HepG2 (cell line): Measurements from ENCODE around the gene PTPRM. TPM values are rescaled to one million over a fixed set of nuclear protein-coding genes. Genes with fewer than 3 reads are reported as not detected.

ENCODE experiments used
- ARID3A ChIP-seq: IDR thresholded peaks from 2 replicates; pipeline ENCODE4 v1.6.1; 2012; ENCODE audit warnings: low read depth, low read length, improper control_type of control experiment
- HNF4A ChIP-seq: sonication (generic); formaldehyde crosslinking; IDR thresholded peaks from 2 replicates; pipeline ENCODE4 v1.4.0; 2020; ENCODE audit warnings: missing genetic modification reagents
- RELA ChIP-seq: sonication (generic); formaldehyde crosslinking; IDR thresholded peaks from 2 replicates; pipeline ENCODE4 v1.4.0; 2020; ENCODE audit warnings: missing genetic modification reagents
- ZNF18 ChIP-seq: sonication (generic); formaldehyde crosslinking; IDR thresholded peaks from 2 replicates; pipeline ENCODE4 v1.8.0; 2022; ENCODE audit warnings: mild to moderate bottlenecking, missing genetic modification reagents; ENCODE audit not compliant: insufficient replicate concordance
- polyA plus RNA-seq, 8 experiments: library from polyadenylated mRNA; depleted of rRNA in 3 of 8; stranded (reverse) in 7 of 8; unstranded in 1 of 8; fragments of >200 nt; fragmentation: Illumina TruSeq in 4 of 8; extraction: Trizol in 4 of 8; gene quantifications; 2 replicates each; pipeline versions ENCODE4 v1.2.1 to v1.2.3, GENCODE V29; 2011 to 2016; ENCODE audit warnings: low read depth in 4 of 8, missing spikeins in 1 of 8, mixed read lengths in 1 of 8; ENCODE audit not compliant: insufficient read depth in 1 of 8
- total RNA-seq, 5 experiments: library from RNA; depleted of rRNA; stranded (reverse); fragments of >200 nt; fragmentation: Illumina TruSeq; extraction: Trizol; gene quantifications; 2 replicates each; pipeline ENCODE4 v1.2.3, GENCODE V29; 2016; ENCODE audit warnings: low read depth in 1 of 5
- TF ChIP-seq, protein P1 (sequence below): sonication (generic); formaldehyde crosslinking; conservative IDR thresholded peaks from 2 replicates; pipeline ENCODE4 v1.4.0; 2020; ENCODE audit warnings: mild to moderate bottlenecking, missing genetic modification reagents, moderate library complexity

PTPRM gene
- total and polyA plus RNA-seq, 2 of the 13 experiments (the other 11 are each of a cell fraction or from before 2014, with no cell fraction given), result 12.6 to 108 TPM

DNA sequence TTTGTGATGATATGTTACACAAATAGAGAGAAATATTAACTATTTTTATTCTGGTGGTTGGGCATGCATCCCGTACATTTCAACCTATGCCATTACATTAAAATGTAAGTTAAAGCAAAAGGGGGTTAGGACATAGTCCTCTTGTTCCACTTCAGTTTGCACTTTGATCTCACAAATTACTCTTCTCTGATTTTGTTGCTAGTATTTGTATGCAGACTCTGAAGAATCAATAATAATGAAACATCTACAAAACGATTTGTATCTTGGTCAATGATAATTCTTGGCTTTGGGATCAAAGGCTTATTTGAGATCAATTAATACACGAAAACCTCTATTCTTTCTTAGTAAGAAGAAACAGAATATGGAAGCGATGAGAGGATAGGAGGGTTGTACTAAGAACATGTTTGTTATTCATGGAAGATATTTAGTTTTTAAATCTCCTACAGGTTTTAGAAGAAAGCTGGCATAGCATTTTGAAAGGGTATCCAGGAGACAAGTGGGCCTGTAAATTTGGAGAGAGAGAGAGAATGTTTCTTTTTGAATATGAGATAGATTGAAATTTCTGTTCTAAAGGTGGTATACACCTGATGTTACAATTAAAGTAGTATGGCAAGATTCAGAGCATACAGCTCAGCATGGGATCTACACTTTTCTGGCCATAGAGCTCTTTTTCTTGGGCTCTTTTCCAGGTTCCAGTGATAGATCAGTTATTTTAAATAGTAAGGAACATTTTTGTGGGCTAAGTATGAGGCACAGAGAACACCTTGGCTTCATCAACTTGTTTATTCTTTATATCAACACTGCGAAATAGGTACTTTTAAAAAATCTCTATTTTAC, 347.9 kb downstream of the PTPRM start (continued):
- TF ChIP-seq ARID3A (peak; percentile 89), HNF4A (CRISPR knock-in tag) (peak; percentile 68), RELA (CRISPR knock-in tag) (no peak), ZNF18 (CRISPR knock-in tag) (no peak)
- TF ChIP-seq, protein P1, sequence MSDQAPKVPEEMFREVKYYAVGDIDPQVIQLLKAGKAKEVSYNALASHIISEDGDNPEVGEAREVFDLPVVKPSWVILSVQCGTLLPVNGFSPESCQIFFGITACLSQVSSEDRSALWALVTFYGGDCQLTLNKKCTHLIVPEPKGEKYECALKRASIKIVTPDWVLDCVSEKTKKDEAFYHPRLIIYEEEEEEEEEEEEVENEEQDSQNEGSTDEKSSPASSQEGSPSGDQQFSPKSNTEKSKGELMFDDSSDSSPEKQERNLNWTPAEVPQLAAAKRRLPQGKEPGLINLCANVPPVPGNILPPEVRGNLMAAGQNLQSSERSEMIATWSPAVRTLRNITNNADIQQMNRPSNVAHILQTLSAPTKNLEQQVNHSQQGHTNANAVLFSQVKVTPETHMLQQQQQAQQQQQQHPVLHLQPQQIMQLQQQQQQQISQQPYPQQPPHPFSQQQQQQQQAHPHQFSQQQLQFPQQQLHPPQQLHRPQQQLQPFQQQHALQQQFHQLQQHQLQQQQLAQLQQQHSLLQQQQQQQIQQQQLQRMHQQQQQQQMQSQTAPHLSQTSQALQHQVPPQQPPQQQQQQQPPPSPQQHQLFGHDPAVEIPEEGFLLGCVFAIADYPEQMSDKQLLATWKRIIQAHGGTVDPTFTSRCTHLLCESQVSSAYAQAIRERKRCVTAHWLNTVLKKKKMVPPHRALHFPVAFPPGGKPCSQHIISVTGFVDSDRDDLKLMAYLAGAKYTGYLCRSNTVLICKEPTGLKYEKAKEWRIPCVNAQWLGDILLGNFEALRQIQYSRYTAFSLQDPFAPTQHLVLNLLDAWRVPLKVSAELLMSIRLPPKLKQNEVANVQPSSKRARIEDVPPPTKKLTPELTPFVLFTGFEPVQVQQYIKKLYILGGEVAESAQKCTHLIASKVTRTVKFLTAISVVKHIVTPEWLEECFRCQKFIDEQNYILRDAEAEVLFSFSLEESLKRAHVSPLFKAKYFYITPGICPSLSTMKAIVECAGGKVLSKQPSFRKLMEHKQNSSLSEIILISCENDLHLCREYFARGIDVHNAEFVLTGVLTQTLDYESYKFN, result peak; percentile 46
